Adrenal gland (tissue), 5 donors: ENCODE results near the gene PLOD2.

ENCODE experiments used
- POLR2A ChIP-seq, 2 donors: fragments of 450-650 bp; IDR thresholded peaks; one replicate each; pipeline ENCODE4 v1.6.1; 2017; ENCODE audit warnings: antibody characterized with exemption in 2 of 2, mild to moderate bottlenecking in 2 of 2, moderate library complexity in 1 of 2
- TF ChIP-seq, protein P1 (sequence below), 6 experiments: fragments of 450-650 bp in 4 of 6; fragments of 200-600 bp in 2 of 6; sonication (generic) in 1 of 6; IDR thresholded peaks; 1 replicate in 5 of 6; 2 replicates in 1 of 6; pipeline versions ENCODE4 v1.5.1 to v1.8.0; 2016 to 2021; ENCODE audit warnings: antibody characterized with exemption in 6 of 6, mild to moderate bottlenecking in 2 of 6, moderate library complexity in 1 of 6
- donor health status: DM: no; HTN: no; CAD: no.

GRCh38 chr3:146067048-146067447 is 93.9 kb downstream of the PLOD2 start:
- TF ChIP-seq, protein P1, sequence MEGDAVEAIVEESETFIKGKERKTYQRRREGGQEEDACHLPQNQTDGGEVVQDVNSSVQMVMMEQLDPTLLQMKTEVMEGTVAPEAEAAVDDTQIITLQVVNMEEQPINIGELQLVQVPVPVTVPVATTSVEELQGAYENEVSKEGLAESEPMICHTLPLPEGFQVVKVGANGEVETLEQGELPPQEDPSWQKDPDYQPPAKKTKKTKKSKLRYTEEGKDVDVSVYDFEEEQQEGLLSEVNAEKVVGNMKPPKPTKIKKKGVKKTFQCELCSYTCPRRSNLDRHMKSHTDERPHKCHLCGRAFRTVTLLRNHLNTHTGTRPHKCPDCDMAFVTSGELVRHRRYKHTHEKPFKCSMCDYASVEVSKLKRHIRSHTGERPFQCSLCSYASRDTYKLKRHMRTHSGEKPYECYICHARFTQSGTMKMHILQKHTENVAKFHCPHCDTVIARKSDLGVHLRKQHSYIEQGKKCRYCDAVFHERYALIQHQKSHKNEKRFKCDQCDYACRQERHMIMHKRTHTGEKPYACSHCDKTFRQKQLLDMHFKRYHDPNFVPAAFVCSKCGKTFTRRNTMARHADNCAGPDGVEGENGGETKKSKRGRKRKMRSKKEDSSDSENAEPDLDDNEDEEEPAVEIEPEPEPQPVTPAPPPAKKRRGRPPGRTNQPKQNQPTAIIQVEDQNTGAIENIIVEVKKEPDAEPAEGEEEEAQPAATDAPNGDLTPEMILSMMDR (IDR thresholded peaks at IDR 0.05), result no peak
- TF ChIP-seq POLR2A (IDR thresholded peaks at IDR 0.05), result no peak
